Activated B cell treated with CpG ODN at 0.5 μM for 24 hours (primary cell): ENCODE measurements around the gene DNAH9. TPM values are rescaled to one million over a fixed set of nuclear protein-coding genes. Genes with fewer than 3 reads are reported as not detected.

Experiments
- ATAC-seq: fragments of 200-7000 bp; cut with Tn5 transposase; one replicate; pipeline ENCODE4 v1.10.0; 2021; ENCODE audit warnings: low read depth, mild to moderate bottlenecking, moderate library complexity
- CTCF ChIA-PET: fragments of 350-600 bp; sonication (Branson Sonifier 250); formaldehyde crosslinking; loops from one replicate; lab custom pipeline; 2021; ENCODE audit warnings: antibody characterized with exemption; lab: Charles Lee
- POLR2A ChIA-PET: fragments of 350-600 bp; sonication (Branson Sonifier 250); formaldehyde crosslinking; loops from one replicate; lab custom pipeline; 2021; ENCODE audit warnings: antibody characterized with exemption; lab: Charles Lee
- DNase-seq: peaks from one replicate; pipeline ENCODE4 v3.0.0; 2022
- H3K27ac Mint-ChIP-seq: one replicate; pipeline ENCODE4 v1.8.0; 2020; ENCODE audit warnings: mixed read lengths
- H3K27me3 Mint-ChIP-seq: one replicate; pipeline ENCODE4 v1.8.0; 2021; ENCODE audit warnings: mixed read lengths
- H3K36me3 Mint-ChIP-seq: one replicate; pipeline ENCODE4 v1.8.0; 2021; ENCODE audit warnings: low read depth, mixed read lengths
- H3K4me1 Mint-ChIP-seq: one replicate; pipeline ENCODE4 v1.8.0; 2021; ENCODE audit warnings: mixed read lengths
- H3K4me3 Mint-ChIP-seq: one replicate; pipeline ENCODE4 v1.8.0; 2020; ENCODE audit warnings: mild to moderate bottlenecking, mixed read lengths
- H3K9me3 Mint-ChIP-seq: one replicate; pipeline ENCODE4 v1.8.0; 2020; ENCODE audit warnings: mixed read lengths
- CTCF ChIP-seq: fragments of 200-600 bp; IDR thresholded peaks from one replicate; pipeline ENCODE4 v1.8.0; 2022; ENCODE audit warnings: antibody characterized with exemption, mild to moderate bottlenecking
- intact Hi-C: fragments of 100-400 bp; cut with micrococcal nuclease; formaldehyde crosslinking; loops from one replicate; pipeline ENCODE4 v1.15.1; 2024
- total RNA-seq: library from RNA; stranded (reverse); gene quantifications from 2 replicates; pipeline ENCODE4 v1.2.3, GENCODE V29; 2022

The DNAH9 gene
- total RNA-seq, 1 donor from 2014 or later: not detected

- Mint-ChIP-seq H3K9me3 (no peaks in the 10 kb centered on the region), H3K36me3 (no peaks in the 10 kb centered on the region), H3K27me3 (no peaks in the 10 kb centered on the region), H3K27ac (no peak overlapping the region), H3K4me1 (no peaks in the 10 kb centered on the region), H3K4me3 (no peak overlapping the region)
- intact Hi-C loops: no loop called here
- DNase-seq: no peak
- TF ChIP-seq CTCF: no peak
- ChIA-PET POLR2A (no interaction called here), CTCF (no interaction called here)
- ATAC-seq: no peak
Observed at GRCh38 chr17:11813871-11814270, 215.6 kb downstream of the DNAH9 start.

GRCh38 chr17:11814655-11815262 lies 216.5 kb downstream of the DNAH9 start:
- ATAC-seq: no peak
- Mint-ChIP-seq H3K27me3 (no peaks in the 10 kb centered on the region), H3K36me3 (no peaks in the 10 kb centered on the region), H3K9me3 (no peaks in the 10 kb centered on the region), H3K27ac (no peak overlapping the region), H3K4me3 (no peak overlapping the region), H3K4me1 (no peaks in the 10 kb centered on the region)
- no peak for DNase-seq
- ChIA-PET CTCF (interaction anchor here (0.5 kb wide), 1 partner anchor 174 kb away, joined by 3 read pairs; no protein-coding TSS in a partner anchor), POLR2A (no interaction called here)
- TF ChIP-seq CTCF: no peak
- intact Hi-C loops: no loop called here

DNA sequence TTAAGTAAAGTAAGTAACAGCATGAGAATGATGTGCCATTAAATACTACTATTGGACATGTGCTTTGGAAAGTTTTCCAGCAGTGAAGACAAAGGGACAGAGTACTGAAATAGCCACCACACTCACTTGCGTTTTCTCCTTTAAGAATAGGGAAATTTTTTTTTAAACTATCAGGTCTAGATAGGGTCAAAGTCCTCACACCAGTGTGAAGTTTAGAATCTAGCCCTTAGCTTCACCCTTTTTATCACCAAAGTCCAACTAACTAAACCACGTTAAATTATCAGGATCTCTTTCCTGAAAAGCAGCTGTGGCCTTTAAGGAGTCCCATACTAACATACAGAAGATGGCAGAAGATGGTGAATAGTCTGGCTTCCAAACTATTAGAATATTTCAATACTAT lies 218.1 kb downstream of the DNAH9 start:
- Mint-ChIP-seq H3K27me3 (no peaks in the 10 kb centered on the region), H3K4me1 (no peaks in the 10 kb centered on the region), H3K9me3 (no peaks in the 10 kb centered on the region), H3K4me3 (no peak overlapping the region), H3K27ac (no peak overlapping the region), H3K36me3 (no peaks in the 10 kb centered on the region)
- no peak for ATAC-seq
- TF ChIP-seq CTCF: no peak
- intact Hi-C loops: no loop called here
- POLR2A ChIA-PET: no interaction called here
- DNase-seq: no peak
- CTCF ChIA-PET: no interaction called here

DNA sequence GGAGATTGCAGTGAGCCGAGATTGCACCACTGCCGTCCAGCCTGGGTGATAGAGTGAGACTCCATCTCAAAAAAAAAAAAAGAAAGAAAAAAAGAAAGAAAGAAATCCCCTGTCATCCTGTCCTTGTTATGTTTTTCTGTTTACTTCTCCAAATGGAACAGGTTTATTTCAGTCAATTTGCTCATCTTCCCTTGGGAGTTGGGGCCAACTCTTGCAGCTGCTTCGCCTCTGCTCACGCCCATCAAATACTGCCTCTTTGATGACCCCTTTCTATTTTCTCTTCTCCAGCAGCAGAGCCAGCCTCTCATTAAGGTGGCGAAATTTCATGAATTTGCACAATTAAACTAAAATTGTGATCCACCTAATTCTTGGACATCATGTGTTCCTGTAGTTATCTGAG lies 225.6 kb downstream of the DNAH9 start:
- DNase-seq (no peak), ATAC-seq (no peak)
- CTCF ChIA-PET: no interaction called here
- Mint-ChIP-seq H3K27ac (no peak overlapping the region), H3K4me3 (no peak overlapping the region), H3K27me3 (no peaks in the 10 kb centered on the region), H3K36me3 (no peaks in the 10 kb centered on the region), H3K4me1 (no peaks in the 10 kb centered on the region), H3K9me3 (peaks cover 5% of the 10 kb centered on the region)
- intact Hi-C loops: no loop called here
- POLR2A ChIA-PET: no interaction called here
- no peak for TF ChIP-seq CTCF

GRCh38 chr17:11825572-11826209 lies 227.4 kb downstream of the DNAH9 start:
- CTCF ChIA-PET: no interaction called here
- no peak overlapping the region for H3K27ac Mint-ChIP-seq
- POLR2A ChIA-PET: no interaction called here
- DNase-seq (no peak), ATAC-seq (no peak)
- no peaks in the 10 kb centered on the region for H3K27me3 Mint-ChIP-seq
- no peaks in the 10 kb centered on the region for H3K36me3 Mint-ChIP-seq
- TF ChIP-seq CTCF: no peak
- peaks cover 7% of the 10 kb centered on the region for H3K9me3 Mint-ChIP-seq
- H3K4me3 Mint-ChIP-seq: no peak overlapping the region
- intact Hi-C loops: no loop called here
- no peaks in the 10 kb centered on the region for H3K4me1 Mint-ChIP-seq
